Measurements from ENCODE around the gene HIBADH.

DNA sequence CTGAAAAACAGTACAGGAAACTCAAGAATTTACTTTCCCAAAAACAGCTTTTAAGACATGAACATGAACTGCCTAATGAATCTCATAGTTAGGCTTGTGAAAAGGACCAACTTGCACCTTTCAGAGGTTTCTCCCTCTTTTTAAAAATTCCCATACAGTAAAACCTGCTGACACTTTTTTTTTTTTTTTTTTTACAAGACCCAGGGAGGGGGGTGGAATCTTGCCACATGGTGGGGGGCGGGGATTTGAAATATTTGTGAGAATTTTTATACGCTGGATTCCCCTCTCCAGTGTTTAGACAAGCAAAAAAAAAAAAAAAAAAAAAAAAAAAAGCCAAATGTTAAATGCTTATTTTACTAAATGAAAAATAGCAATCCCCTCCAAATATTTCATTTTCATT lies 57.4 kb downstream of the HIBADH start:
- TF ChIP-seq, protein P1, sequence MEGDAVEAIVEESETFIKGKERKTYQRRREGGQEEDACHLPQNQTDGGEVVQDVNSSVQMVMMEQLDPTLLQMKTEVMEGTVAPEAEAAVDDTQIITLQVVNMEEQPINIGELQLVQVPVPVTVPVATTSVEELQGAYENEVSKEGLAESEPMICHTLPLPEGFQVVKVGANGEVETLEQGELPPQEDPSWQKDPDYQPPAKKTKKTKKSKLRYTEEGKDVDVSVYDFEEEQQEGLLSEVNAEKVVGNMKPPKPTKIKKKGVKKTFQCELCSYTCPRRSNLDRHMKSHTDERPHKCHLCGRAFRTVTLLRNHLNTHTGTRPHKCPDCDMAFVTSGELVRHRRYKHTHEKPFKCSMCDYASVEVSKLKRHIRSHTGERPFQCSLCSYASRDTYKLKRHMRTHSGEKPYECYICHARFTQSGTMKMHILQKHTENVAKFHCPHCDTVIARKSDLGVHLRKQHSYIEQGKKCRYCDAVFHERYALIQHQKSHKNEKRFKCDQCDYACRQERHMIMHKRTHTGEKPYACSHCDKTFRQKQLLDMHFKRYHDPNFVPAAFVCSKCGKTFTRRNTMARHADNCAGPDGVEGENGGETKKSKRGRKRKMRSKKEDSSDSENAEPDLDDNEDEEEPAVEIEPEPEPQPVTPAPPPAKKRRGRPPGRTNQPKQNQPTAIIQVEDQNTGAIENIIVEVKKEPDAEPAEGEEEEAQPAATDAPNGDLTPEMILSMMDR (IDR thresholded peaks at IDR 0.05; ENCODE audit: insufficient read depth, low read length): no peak
- TF ChIP-seq POLR2AphosphoS5 (IDR thresholded peaks at IDR 0.05; ENCODE audit: low read depth): no peak
- no peak for TF ChIP-seq GABPA (IDR thresholded peaks at IDR 0.05; ENCODE audit: low read depth)
